Activated effector memory CD4-positive, alpha-beta T cell treated with Interleukin-2 at 50 U/mL for 16 hours (primary cell): Measurements from ENCODE around the gene TMEM41A.

ENCODE experiments used
- DNase-seq: peaks from one replicate; pipeline ENCODE4 v3.0.0-alpha.2; 2020

The TMEM41A gene

GRCh38 chr3:185498503-185499396 lies at the start of gene TMEM41A:
Gene TMEM41A, minus strand, starts transcription at chr3:185499035. Its CDS starts 74 bp downstream, at chr3:185498961.
- DNase-seq = peak; percentile 84

GRCh38 chr3:185540695-185541094 lies 41.9 kb upstream of the TMEM41A start:
- DNase-seq = no peak

GRCh38 chr3:185539934-185540333 lies 41.1 kb upstream of the TMEM41A start:
- DNase-seq = no peak

- no peak for DNase-seq
Observed at GRCh38 chr3:185537369-185537970, 38.6 kb upstream of the TMEM41A start.

GRCh38 chr3:185534511-185534910 lies 35.7 kb upstream of the TMEM41A start:
- no peak for DNase-seq

GRCh38 chr3:185532901-185533300 lies 34.1 kb upstream of the TMEM41A start:
- DNase-seq = no peak

GRCh38 chr3:185530856-185531255 lies 32.0 kb upstream of the TMEM41A start:
- no peak for DNase-seq

- no peak for DNase-seq
Observed at GRCh38 chr3:185528532-185528931, 29.7 kb upstream of the TMEM41A start.

- DNase-seq = no peak
Observed at GRCh38 chr3:185527364-185527763, 28.5 kb upstream of the TMEM41A start.

GRCh38 chr3:185526349-185526951 lies 27.6 kb upstream of the TMEM41A start:
- no peak for DNase-seq

GRCh38 chr3:185521349-185522138 lies 22.7 kb upstream of the TMEM41A start:
- DNase-seq = no peak

GRCh38 chr3:185519021-185519420 lies 20.2 kb upstream of the TMEM41A start:
- DNase-seq = no peak

- no peak for DNase-seq
Observed at GRCh38 chr3:185517387-185518130, 18.7 kb upstream of the TMEM41A start.

GRCh38 chr3:185511711-185512110 lies 12.9 kb upstream of the TMEM41A start:
- no peak for DNase-seq

- no peak for DNase-seq
Observed at GRCh38 chr3:185508335-185508991, 9.6 kb upstream of the TMEM41A start.

GRCh38 chr3:185507883-185508282 lies 9.0 kb upstream of the TMEM41A start:
- DNase-seq = no peak

- DNase-seq = no peak
Observed at GRCh38 chr3:185504636-185505035, 5.8 kb upstream of the TMEM41A start.

GRCh38 chr3:185503521-185503920 lies 4.7 kb upstream of the TMEM41A start:
- no peak for DNase-seq

- no peak for DNase-seq
Observed at GRCh38 chr3:185502987-185503386, 4.2 kb upstream of the TMEM41A start.

GRCh38 chr3:185490241-185490640 lies 8.6 kb downstream of the TMEM41A start:
- no peak for DNase-seq

- no peak for DNase-seq
Observed at GRCh38 chr3:185489462-185489861, 9.4 kb downstream of the TMEM41A start.

- no peak for DNase-seq
Observed at GRCh38 chr3:185488465-185488864, 10.4 kb downstream of the TMEM41A start.
